ENCODE measurements around the gene BAG3. TPM values are rescaled to one million over a fixed set of nuclear protein-coding genes. Genes with fewer than 3 reads are reported as not detected.
A peak's percentile ranks its signal among the peaks of the same experiment; 100 is the strongest.

Gene BAG3
- total RNA-seq, 1 donor from 2014 or later = 4.3 TPM

DNA sequence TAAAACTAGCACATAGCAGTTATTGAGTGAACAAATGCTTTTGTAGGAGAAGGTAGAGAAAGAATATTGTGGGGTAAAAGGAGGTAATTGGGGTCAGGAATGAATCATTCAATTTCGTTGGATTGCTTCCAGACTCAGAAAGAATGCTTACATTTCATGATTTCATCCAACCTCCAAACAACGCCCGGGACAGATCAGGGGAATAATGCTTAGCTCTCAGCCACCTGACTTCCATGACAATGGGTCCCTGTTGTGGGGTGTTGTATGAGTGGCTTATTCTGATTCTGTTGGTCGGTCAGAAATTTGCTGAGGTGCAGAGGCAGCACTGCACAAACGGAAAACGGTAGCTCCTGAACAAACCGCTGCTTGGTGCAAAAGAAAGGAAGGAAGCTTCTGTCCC lies 50.7 kb downstream of the BAG3 start:
- Mint-ChIP-seq H3K27ac (peak overlapping the region; percentile 97), H3K36me3 (ENCODE audit: low read depth) (peaks cover 12% of the 10 kb centered on the region), H3K4me1 (peaks cover 86% of the 10 kb centered on the region), H3K27me3 (no peaks in the 10 kb centered on the region), H3K9me3 (peaks cover 15% of the 10 kb centered on the region), H3K4me3 (no peak overlapping the region)
- intact Hi-C loops (cut with micrococcal nuclease) = loop anchor here (2.0 to 5.0 kb wide), 2 partner anchors 51 to 185 kb away; partner anchors contain the start of gene BAG3
- POLR2A ChIA-PET = interaction anchor here (0.7 to 8.6 kb wide), 3 partner anchors 15 to 35 kb away, joined by 3 to 236 read pairs (median 3); partner anchors contain the start of gene INPP5F
- ATAC-seq (ENCODE audit: low read depth) = no peak
- TF ChIP-seq, protein P1, sequence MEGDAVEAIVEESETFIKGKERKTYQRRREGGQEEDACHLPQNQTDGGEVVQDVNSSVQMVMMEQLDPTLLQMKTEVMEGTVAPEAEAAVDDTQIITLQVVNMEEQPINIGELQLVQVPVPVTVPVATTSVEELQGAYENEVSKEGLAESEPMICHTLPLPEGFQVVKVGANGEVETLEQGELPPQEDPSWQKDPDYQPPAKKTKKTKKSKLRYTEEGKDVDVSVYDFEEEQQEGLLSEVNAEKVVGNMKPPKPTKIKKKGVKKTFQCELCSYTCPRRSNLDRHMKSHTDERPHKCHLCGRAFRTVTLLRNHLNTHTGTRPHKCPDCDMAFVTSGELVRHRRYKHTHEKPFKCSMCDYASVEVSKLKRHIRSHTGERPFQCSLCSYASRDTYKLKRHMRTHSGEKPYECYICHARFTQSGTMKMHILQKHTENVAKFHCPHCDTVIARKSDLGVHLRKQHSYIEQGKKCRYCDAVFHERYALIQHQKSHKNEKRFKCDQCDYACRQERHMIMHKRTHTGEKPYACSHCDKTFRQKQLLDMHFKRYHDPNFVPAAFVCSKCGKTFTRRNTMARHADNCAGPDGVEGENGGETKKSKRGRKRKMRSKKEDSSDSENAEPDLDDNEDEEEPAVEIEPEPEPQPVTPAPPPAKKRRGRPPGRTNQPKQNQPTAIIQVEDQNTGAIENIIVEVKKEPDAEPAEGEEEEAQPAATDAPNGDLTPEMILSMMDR (IDR thresholded peaks at IDR 0.05) = no peak
- DNase-seq = no peak
- CTCF ChIA-PET = interaction anchor here (0.9 to 2.3 kb wide), 5 partner anchors 9 to 49 kb away, joined by 3 to 9 read pairs (median 4); partner anchors contain the start of gene INPP5F

DNA sequence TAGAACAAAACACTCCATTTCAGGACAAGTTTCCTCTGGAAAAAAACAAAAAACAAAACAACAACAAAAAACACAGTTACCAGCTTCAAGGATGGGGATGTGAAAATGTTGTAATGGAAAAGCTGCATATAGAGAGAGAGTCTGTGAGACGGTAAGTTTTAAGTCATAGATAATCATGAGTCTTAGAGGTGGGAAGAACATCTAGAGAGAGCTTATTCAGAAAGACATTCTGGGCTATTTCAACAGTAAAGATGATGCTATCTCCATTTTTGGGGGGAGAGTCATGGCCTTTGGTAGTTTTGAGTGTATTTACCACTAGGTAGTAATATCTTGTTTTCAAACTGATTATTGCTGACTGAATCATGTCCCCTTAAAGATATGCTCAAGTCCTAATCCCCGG lies 51.4 kb downstream of the BAG3 start:
- Mint-ChIP-seq H3K27me3 (no peaks in the 10 kb centered on the region), H3K36me3 (ENCODE audit: low read depth) (peaks cover 19% of the 10 kb centered on the region), H3K4me1 (peaks cover 93% of the 10 kb centered on the region), H3K4me3 (peak overlapping the region; percentile 44), H3K9me3 (peaks cover 21% of the 10 kb centered on the region), H3K27ac (peak overlapping the region; percentile 97)
- DNase-seq = no peak
- CTCF ChIA-PET = interaction anchor here (1.2 to 2.3 kb wide), 3 partner anchors 15 to 48 kb away, joined by 4 to 9 read pairs (median 6); partner anchors contain the start of gene INPP5F
- POLR2A ChIA-PET = interaction anchor here (0.6 to 8.6 kb wide), 2 partner anchors 24 to 29 kb away, joined by 5 to 236 read pairs; partner anchors contain the start of gene INPP5F
- ATAC-seq (ENCODE audit: low read depth) = no peak
- TF ChIP-seq, protein P1 (IDR thresholded peaks at IDR 0.05) = no peak
- intact Hi-C loops (cut with micrococcal nuclease) = loop anchor here (5.0 kb wide), 1 partner anchor 185 kb away; no protein-coding TSS in a partner anchor

DNA sequence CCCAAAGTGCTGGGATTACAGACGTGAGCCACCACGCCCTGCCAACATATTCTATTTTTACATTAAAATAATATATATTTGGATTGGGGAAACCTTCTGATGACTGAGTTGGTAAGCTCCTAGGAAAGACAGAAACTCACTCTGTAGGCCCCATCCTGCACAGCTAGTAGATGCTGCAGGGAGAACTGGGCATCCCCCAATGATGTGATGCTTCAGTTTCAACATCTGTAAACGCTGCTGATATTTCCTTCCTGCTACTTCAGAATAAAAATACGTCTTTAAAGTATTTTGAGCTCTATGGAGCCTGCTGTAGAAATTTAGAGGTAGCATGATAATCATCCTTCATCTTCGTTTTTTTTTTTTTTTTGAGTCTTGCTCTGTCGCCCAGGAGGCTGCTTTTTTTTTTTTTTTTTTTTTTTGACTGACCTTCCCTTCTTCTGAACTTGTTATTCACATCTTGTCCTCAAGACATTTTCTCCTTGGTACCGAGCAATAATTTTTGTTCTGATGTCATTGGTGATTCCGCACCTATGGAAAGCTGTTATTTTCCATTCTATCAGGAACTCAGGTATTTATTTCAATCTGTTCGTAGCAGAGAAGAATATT lies 52.8 kb downstream of the BAG3 start:
- Mint-ChIP-seq H3K27me3 (no peaks in the 10 kb centered on the region), H3K4me1 (peaks cover 96% of the 10 kb centered on the region), H3K36me3 (ENCODE audit: low read depth) (peaks cover 21% of the 10 kb centered on the region), H3K27ac (peak overlapping the region; percentile 97), H3K4me3 (peak overlapping the region; percentile 59), H3K9me3 (peaks cover 22% of the 10 kb centered on the region)
- TF ChIP-seq, protein P1 (IDR thresholded peaks at IDR 0.05) = no peak
- ChIA-PET CTCF (interaction anchor here (0.9 to 2.5 kb wide), 8 partner anchors 10 to 498 kb away, joined by 3 to 11 read pairs (median 6); partner anchors contain the start of gene INPP5F), POLR2A (interaction anchor here (0.6 to 8.6 kb wide), 21 partner anchors 8 to 227 kb away, joined by 3 to 236 read pairs (median 7); partner anchors contain the start of genes BAG3, INPP5F, MCMBP and RGS10)
- ATAC-seq (ENCODE audit: low read depth) (peak; percentile 34), DNase-seq (no peak)
- intact Hi-C loops (cut with micrococcal nuclease) = loop anchor here (1.0 to 5.0 kb wide), 6 partner anchors 18 to 397 kb away; partner anchors contain the start of genes INPP5F and TIAL1

DNA sequence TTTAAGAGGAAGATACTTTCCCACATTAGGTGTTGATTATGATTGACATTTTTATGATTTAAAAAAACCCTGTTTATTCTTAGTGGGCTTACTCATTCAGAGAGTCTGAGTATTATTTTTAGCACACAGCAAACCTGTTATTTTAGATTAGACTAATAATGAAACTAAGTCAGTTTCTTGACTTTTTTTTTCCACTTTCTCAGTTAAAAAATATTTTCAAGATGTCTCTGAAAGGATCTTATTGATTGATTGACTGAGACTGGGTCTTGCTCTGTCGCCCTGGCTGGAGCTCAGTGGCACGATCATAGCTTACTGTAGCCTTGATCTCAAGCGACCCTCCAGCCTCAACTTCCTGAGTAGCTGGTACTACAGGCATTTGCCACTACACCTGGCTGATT lies 54.3 kb downstream of the BAG3 start:
- Mint-ChIP-seq H3K27ac (peak overlapping the region; percentile 97), H3K4me1 (peaks cover 95% of the 10 kb centered on the region), H3K9me3 (peaks cover 22% of the 10 kb centered on the region), H3K36me3 (ENCODE audit: low read depth) (peaks cover 25% of the 10 kb centered on the region), H3K4me3 (peak overlapping the region; percentile 59), H3K27me3 (no peaks in the 10 kb centered on the region)
- POLR2A ChIA-PET = interaction anchor here (0.7 to 8.6 kb wide), 13 partner anchors 9 to 167 kb away, joined by 3 to 236 read pairs (median 5); partner anchors contain the start of genes INPP5F, MCMBP and RGS10
- CTCF ChIA-PET = interaction anchor here (1.0 to 2.5 kb wide), 5 partner anchors 8 to 499 kb away, joined by 3 to 11 read pairs (median 5); partner anchors contain the start of gene INPP5F
- intact Hi-C loops (cut with micrococcal nuclease) = loop anchor here (2.0 kb wide), 2 partner anchors 109 to 399 kb away; partner anchors contain the start of gene TIAL1
- ATAC-seq (ENCODE audit: low read depth) = peak; percentile 25
- TF ChIP-seq, protein P1 (IDR thresholded peaks at IDR 0.05) = no peak
- DNase-seq = peak; percentile 31

Measured in activated B cell treated with CpG ODN at 0.5 μM for 24 hours (primary cell).